OCI-LY1 (cell line): ENCODE results near the gene ZNF117.

Experiments used
- H2AFZ ChIP-seq: fragments of 200-600 bp; sonication (generic), shearing (Covaris generic); 2 replicates; pipeline ENCODE4 v1.6.0; 2014; ENCODE audit warnings: antibody characterized with exemption, mild to moderate bottlenecking, low read length
- H3F3A ChIP-seq: fragments of 200-600 bp; sonication (generic), shearing (Covaris generic); 2 replicates; pipeline ENCODE4 v1.6.0; 2014; ENCODE audit warnings: mild to moderate bottlenecking, antibody characterized with exemption, low read length, moderate library complexity; ENCODE audit not compliant: insufficient read depth
- H3K27ac ChIP-seq: fragments of 200-600 bp; sonication (generic); 2 replicates; pipeline ENCODE4 v1.5.1; 2014; ENCODE audit warnings: low read length, mixed run types, mild to moderate bottlenecking, low read depth; ENCODE audit not compliant: poor library complexity, severe bottlenecking
- H3K27me3 ChIP-seq: fragments of 200-600 bp; sonication (generic); 2 replicates; pipeline ENCODE4 v1.6.0; 2014; ENCODE audit warnings: antibody characterized with exemption, mild to moderate bottlenecking, low read length, moderate library complexity; ENCODE audit not compliant: insufficient read depth
- H3K36me3 ChIP-seq: fragments of 200-600 bp; sonication (generic); 2 replicates; pipeline ENCODE4 v1.6.1; 2014; ENCODE audit warnings: mild to moderate bottlenecking, antibody characterized with exemption, low read length, moderate library complexity, mixed read lengths; ENCODE audit not compliant: insufficient read depth
- H3K4me1 ChIP-seq: fragments of 200-600 bp; sonication (generic); 2 replicates; pipeline ENCODE4 v1.5.1; 2014; ENCODE audit warnings: mild to moderate bottlenecking, low read length, moderate library complexity; ENCODE audit not compliant: insufficient read depth, severe bottlenecking
- H3K4me2 ChIP-seq: fragments of 200-600 bp; sonication (generic), shearing (Covaris generic); 2 replicates; pipeline ENCODE4 v1.6.1; 2014; ENCODE audit warnings: low read length
- H3K4me3 ChIP-seq: fragments of 200-600 bp; sonication (generic); 2 replicates; pipeline ENCODE4 v1.5.1; 2014; ENCODE audit warnings: low read length, low read depth, mild to moderate bottlenecking, mixed read lengths; ENCODE audit not compliant: poor library complexity, severe bottlenecking
- H3K79me2 ChIP-seq: fragments of 200-600 bp; shearing (Covaris generic); 2 replicates; pipeline ENCODE4 v1.6.1; 2016; ENCODE audit warnings: mixed run types, low read length, mixed read lengths; ENCODE audit not compliant: insufficient read depth
- H3K9ac ChIP-seq: fragments of 200-600 bp; sonication (generic), shearing (Covaris generic); 2 replicates; pipeline ENCODE4 v1.6.1; 2014; ENCODE audit warnings: mild to moderate bottlenecking, low read length, mixed read lengths
- H3K9me2 ChIP-seq: fragments of 200-600 bp; sonication (generic), shearing (Covaris generic); 2 replicates; pipeline ENCODE4 v1.6.1; 2014; ENCODE audit warnings: low read depth, mild to moderate bottlenecking, low read length, mixed read lengths
- H3K9me3 ChIP-seq: fragments of 200-600 bp; shearing (Covaris generic); 2 replicates; pipeline ENCODE4 v1.6.1; 2014; ENCODE audit warnings: low read length, mixed read lengths
- H4K20me1 ChIP-seq: fragments of 200-600 bp; sonication (generic), shearing (Covaris generic); 2 replicates; pipeline ENCODE4 v1.6.0; 2016; ENCODE audit warnings: mild to moderate bottlenecking, low read length; ENCODE audit not compliant: insufficient read depth
- EZH2 ChIP-seq: fragments of 200-600 bp; sonication (generic), shearing (Covaris generic); IDR thresholded peaks from 2 replicates; pipeline ENCODE4 v1.8.0; 2017; ENCODE audit warnings: borderline replicate concordance, mixed run types, mild to moderate bottlenecking, antibody characterized with exemption, low read length, moderate library complexity, mixed read lengths
- TF ChIP-seq, protein P1 (sequence below): fragments of 200-600 bp; sonication (generic), shearing (Covaris generic); IDR thresholded peaks from 2 replicates; pipeline ENCODE4 v1.5.1; 2017; ENCODE audit warnings: mild to moderate bottlenecking, antibody characterized with exemption, low read length, moderate library complexity, mixed read lengths

ZNF117 gene

DNA sequence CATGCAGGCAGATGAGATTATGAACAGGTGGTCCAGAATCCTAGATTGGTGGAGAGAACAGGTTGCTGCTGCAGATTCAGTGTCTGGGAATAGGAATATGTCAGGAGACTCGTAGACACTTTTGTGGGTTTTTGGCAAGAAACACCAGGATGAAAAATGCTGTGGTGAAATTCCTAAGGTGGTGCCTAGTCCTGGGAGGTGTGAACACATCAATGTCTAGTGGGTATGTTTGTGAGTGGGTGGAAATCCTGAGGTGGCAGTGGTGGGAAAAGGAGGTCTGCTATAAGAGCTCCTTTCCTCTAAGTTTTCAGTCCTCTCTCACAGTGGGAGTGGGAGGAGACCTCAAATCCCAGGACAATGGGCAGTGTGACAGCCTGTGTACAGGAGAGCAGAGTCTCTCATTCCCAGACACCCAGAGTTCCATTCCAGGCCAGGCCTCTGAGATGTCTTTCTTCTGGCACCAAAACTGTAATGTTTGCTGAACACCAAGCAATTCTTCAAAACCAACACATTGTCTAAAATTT, 10.5 kb upstream of the ZNF117 start:
- H3K4me3 ChIP-seq, result no peak overlapping the region
- no peaks in the 10 kb centered on the region for H3F3A ChIP-seq
- H3K79me2 ChIP-seq, result peaks cover 24% of the 10 kb centered on the region
- H3K36me3 ChIP-seq, result peaks cover 83% of the 10 kb centered on the region
- no peak for TF ChIP-seq EZH2
- TF ChIP-seq, protein P1, sequence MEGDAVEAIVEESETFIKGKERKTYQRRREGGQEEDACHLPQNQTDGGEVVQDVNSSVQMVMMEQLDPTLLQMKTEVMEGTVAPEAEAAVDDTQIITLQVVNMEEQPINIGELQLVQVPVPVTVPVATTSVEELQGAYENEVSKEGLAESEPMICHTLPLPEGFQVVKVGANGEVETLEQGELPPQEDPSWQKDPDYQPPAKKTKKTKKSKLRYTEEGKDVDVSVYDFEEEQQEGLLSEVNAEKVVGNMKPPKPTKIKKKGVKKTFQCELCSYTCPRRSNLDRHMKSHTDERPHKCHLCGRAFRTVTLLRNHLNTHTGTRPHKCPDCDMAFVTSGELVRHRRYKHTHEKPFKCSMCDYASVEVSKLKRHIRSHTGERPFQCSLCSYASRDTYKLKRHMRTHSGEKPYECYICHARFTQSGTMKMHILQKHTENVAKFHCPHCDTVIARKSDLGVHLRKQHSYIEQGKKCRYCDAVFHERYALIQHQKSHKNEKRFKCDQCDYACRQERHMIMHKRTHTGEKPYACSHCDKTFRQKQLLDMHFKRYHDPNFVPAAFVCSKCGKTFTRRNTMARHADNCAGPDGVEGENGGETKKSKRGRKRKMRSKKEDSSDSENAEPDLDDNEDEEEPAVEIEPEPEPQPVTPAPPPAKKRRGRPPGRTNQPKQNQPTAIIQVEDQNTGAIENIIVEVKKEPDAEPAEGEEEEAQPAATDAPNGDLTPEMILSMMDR, result no peak
- H3K4me2 ChIP-seq, result no peak overlapping the region
- H3K27ac ChIP-seq, result no peak overlapping the region
- H2AFZ ChIP-seq, result no peak overlapping the region
- H3K9me3 ChIP-seq, result peaks cover 41% of the 10 kb centered on the region
- no peaks in the 10 kb centered on the region for H3K27me3 ChIP-seq
- H3K9ac ChIP-seq, result no peak overlapping the region
- H4K20me1 ChIP-seq, result no peaks in the 10 kb centered on the region
- H3K9me2 ChIP-seq, result no peaks in the 10 kb centered on the region
- peaks cover 23% of the 10 kb centered on the region for H3K4me1 ChIP-seq

DNA sequence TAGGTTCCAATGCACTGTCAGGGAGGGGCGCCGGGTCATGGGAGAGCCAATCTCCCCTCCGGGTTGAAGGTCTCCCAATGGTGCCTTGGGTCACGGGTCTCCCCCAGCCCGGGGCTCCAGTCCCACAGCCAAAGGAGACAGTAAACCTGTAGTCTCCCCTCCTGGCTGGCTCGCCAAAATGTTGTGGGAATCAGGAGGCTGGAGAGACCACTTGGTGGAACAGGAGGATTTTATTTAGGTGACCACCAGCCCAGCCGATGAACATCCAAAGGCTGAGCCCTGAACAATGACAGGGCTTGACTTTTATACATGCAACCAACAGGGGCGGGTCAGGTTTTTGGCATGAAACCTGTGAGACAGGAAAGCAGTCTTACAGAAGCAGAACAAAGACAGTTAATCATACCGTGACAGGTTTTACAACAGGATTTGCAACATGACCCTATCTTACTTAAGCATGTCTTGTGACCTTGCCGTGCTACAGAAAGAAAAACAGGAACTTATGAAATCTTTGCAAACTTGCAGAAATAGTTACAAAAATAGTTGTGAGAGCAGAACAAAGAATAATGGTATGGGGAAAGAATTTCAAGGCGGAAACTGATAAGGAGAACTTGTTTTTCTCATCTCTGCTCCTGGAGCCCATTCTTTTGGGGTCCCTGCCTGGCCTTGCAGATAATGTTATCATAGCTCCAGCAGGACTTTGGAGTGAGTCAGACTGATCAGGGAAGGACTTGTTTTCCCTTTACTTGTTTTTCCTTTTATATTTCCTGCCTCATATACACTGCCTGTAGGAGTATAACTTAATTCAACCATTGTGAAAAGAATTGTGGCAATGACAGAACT, 8.5 kb upstream of the ZNF117 start:
- peak overlapping the region; percentile 45 for H3K27ac ChIP-seq
- H3K27me3 ChIP-seq, result no peaks in the 10 kb centered on the region
- H3F3A ChIP-seq, result no peaks in the 10 kb centered on the region
- no peak overlapping the region for H3K4me2 ChIP-seq
- no peak for TF ChIP-seq EZH2
- TF ChIP-seq, protein P1, result no peak
- H2AFZ ChIP-seq, result no peak overlapping the region
- peaks cover 6% of the 10 kb centered on the region for H3K79me2 ChIP-seq
- peaks cover 58% of the 10 kb centered on the region for H3K9me3 ChIP-seq
- no peak overlapping the region for H3K4me3 ChIP-seq
- H3K36me3 ChIP-seq, result peaks cover 74% of the 10 kb centered on the region
- peaks cover 6% of the 10 kb centered on the region for H3K4me1 ChIP-seq
- no peaks in the 10 kb centered on the region for H4K20me1 ChIP-seq
- no peaks in the 10 kb centered on the region for H3K9me2 ChIP-seq
- H3K9ac ChIP-seq, result no peak overlapping the region

DNA sequence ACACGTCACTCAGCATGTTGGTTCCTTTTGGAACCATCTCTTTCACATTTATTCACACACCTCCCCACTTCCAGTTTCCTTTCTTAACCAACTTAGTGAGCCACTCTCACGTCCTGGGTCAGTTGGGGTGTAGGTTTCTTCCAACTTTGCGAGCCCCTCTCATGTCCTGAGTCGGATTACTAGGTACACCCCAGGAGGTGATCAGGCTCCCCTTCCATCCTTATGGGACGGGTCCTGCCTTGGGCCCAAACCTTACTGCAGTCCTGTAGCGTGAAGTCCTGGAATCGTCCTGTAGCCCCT, 8.0 kb upstream of the ZNF117 start:
- peaks cover 69% of the 10 kb centered on the region for H3K36me3 ChIP-seq
- no peak overlapping the region for H3K4me2 ChIP-seq
- 0 out of 2 replicates have a peak, but pooled peaks cover under 1% of the 10 kb centered on the region for H3K79me2 ChIP-seq
- no peak overlapping the region for H3K27ac ChIP-seq
- H3K9me2 ChIP-seq, result no peaks in the 10 kb centered on the region
- no peak overlapping the region for H2AFZ ChIP-seq
- peaks cover 6% of the 10 kb centered on the region for H3K4me1 ChIP-seq
- H3K9me3 ChIP-seq, result peaks cover 60% of the 10 kb centered on the region
- no peaks in the 10 kb centered on the region for H3K27me3 ChIP-seq
- no peak overlapping the region for H3K4me3 ChIP-seq
- H3F3A ChIP-seq, result no peaks in the 10 kb centered on the region
- no peak overlapping the region for H3K9ac ChIP-seq
- H4K20me1 ChIP-seq, result no peaks in the 10 kb centered on the region
- TF ChIP-seq, protein P1, result no peak
- TF ChIP-seq EZH2, result no peak
